HEK293 (cell line): ENCODE measurements around the gene INSYN2B.

Experiments
- BCL11A ChIP-seq: fragments of 450-650 bp; formaldehyde crosslinking; IDR thresholded peaks from 2 replicates; pipeline ENCODE4 v1.5.1; 2016; ENCODE audit warnings: low read depth, missing biosample characterization, missing genetic modification characterization
- BCL11B ChIP-seq: fragments of 450-650 bp; formaldehyde crosslinking; IDR thresholded peaks from 2 replicates; pipeline ENCODE4 v1.5.1; 2016; ENCODE audit warnings: low read depth, missing biosample characterization, missing genetic modification characterization
- HOXA7 ChIP-seq: sonication (generic); formaldehyde crosslinking; IDR thresholded peaks from 2 replicates; pipeline ENCODE4 v1.8.1; 2022; ENCODE audit warnings: missing genetic modification reagents, borderline replicate concordance
- HOXD13 ChIP-seq: sonication (generic); formaldehyde crosslinking; IDR thresholded peaks from 2 replicates; pipeline ENCODE4 v1.8.0; 2022; ENCODE audit warnings: missing genetic modification reagents, borderline replicate concordance
- SP2 ChIP-seq: fragments of 450-650 bp; formaldehyde crosslinking; IDR thresholded peaks from 2 replicates; pipeline ENCODE4 v1.5.1; 2016; ENCODE audit warnings: missing biosample characterization, missing genetic modification characterization
- ZBTB17 ChIP-seq: fragments of 450-650 bp; formaldehyde crosslinking; IDR thresholded peaks from 2 replicates; pipeline ENCODE4 v1.5.1; 2016; ENCODE audit warnings: missing biosample characterization, missing genetic modification characterization
- ZBTB7A ChIP-seq: fragments of 450-650 bp; formaldehyde crosslinking; IDR thresholded peaks from 2 replicates; pipeline ENCODE4 v1.5.1; 2016; ENCODE audit warnings: low read depth, missing biosample characterization, missing genetic modification characterization
- ZNF114 ChIP-seq: fragments of 450-650 bp; formaldehyde crosslinking; IDR thresholded peaks from 2 replicates; pipeline ENCODE4 v1.5.0; 2017; ENCODE audit warnings: missing biosample characterization, missing genetic modification characterization
- ZNF148 ChIP-seq: fragments of 450-650 bp; formaldehyde crosslinking; IDR thresholded peaks from 2 replicates; pipeline ENCODE4 v1.5.0; 2017; ENCODE audit warnings: missing biosample characterization, missing genetic modification characterization, borderline replicate concordance
- ZNF18 ChIP-seq: fragments of 450-650 bp; formaldehyde crosslinking; IDR thresholded peaks from 2 replicates; pipeline ENCODE4 v1.5.1; 2016; ENCODE audit warnings: missing biosample characterization, missing genetic modification characterization
- ZNF768 ChIP-seq: fragments of 450-650 bp; formaldehyde crosslinking; IDR thresholded peaks from 2 replicates; pipeline ENCODE4 v1.5.1; 2018; ENCODE audit warnings: missing biosample characterization, mild to moderate bottlenecking, missing genetic modification characterization
- TF ChIP-seq, protein P1 (sequence below): fragments of 450-650 bp; formaldehyde crosslinking; IDR thresholded peaks from 2 replicates; pipeline ENCODE4 v1.5.1; 2016; ENCODE audit warnings: missing biosample characterization, missing genetic modification characterization
- TF ChIP-seq, protein P2 (sequence below): sonication (generic); formaldehyde crosslinking; IDR thresholded peaks from 2 replicates; pipeline ENCODE4 v1.8.1; 2022; ENCODE audit warnings: mild to moderate bottlenecking, moderate library complexity, missing genetic modification reagents
- TF ChIP-seq, protein P3 (sequence below): fragments of 450-650 bp; formaldehyde crosslinking; IDR thresholded peaks from 2 replicates; pipeline ENCODE4 v1.5.1; 2016; ENCODE audit warnings: missing biosample characterization, missing genetic modification characterization, low read depth

- TF ChIP-seq BCL11B (tag by site-specific recombination), result no peak
- TF ChIP-seq ZNF18, result no peak
- TF ChIP-seq, protein P1, sequence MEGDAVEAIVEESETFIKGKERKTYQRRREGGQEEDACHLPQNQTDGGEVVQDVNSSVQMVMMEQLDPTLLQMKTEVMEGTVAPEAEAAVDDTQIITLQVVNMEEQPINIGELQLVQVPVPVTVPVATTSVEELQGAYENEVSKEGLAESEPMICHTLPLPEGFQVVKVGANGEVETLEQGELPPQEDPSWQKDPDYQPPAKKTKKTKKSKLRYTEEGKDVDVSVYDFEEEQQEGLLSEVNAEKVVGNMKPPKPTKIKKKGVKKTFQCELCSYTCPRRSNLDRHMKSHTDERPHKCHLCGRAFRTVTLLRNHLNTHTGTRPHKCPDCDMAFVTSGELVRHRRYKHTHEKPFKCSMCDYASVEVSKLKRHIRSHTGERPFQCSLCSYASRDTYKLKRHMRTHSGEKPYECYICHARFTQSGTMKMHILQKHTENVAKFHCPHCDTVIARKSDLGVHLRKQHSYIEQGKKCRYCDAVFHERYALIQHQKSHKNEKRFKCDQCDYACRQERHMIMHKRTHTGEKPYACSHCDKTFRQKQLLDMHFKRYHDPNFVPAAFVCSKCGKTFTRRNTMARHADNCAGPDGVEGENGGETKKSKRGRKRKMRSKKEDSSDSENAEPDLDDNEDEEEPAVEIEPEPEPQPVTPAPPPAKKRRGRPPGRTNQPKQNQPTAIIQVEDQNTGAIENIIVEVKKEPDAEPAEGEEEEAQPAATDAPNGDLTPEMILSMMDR, result no peak
- TF ChIP-seq ZBTB7A (tag by site-specific recombination), result no peak
- no peak for TF ChIP-seq ZNF114
- TF ChIP-seq ZBTB17, result no peak
- TF ChIP-seq ZNF148 (tag by site-specific recombination), result no peak
- TF ChIP-seq ZNF768 (tag by site-specific recombination), result no peak
- no peak for TF ChIP-seq HOXA7 (CRISPR knock-in tag)
- TF ChIP-seq SP2 (tag by site-specific recombination), result no peak
- TF ChIP-seq HOXD13 (CRISPR knock-in tag), result no peak
- TF ChIP-seq, protein P2, sequence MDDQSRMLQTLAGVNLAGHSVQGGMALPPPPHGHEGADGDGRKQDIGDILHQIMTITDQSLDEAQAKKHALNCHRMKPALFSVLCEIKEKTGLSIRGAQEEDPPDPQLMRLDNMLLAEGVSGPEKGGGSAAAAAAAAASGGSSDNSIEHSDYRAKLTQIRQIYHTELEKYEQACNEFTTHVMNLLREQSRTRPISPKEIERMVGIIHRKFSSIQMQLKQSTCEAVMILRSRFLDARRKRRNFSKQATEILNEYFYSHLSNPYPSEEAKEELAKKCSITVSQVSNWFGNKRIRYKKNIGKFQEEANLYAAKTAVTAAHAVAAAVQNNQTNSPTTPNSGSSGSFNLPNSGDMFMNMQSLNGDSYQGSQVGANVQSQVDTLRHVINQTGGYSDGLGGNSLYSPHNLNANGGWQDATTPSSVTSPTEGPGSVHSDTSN (CRISPR knock-in tag), result no peak
- no peak for TF ChIP-seq BCL11A (tag by site-specific recombination)
- TF ChIP-seq, protein P3, sequence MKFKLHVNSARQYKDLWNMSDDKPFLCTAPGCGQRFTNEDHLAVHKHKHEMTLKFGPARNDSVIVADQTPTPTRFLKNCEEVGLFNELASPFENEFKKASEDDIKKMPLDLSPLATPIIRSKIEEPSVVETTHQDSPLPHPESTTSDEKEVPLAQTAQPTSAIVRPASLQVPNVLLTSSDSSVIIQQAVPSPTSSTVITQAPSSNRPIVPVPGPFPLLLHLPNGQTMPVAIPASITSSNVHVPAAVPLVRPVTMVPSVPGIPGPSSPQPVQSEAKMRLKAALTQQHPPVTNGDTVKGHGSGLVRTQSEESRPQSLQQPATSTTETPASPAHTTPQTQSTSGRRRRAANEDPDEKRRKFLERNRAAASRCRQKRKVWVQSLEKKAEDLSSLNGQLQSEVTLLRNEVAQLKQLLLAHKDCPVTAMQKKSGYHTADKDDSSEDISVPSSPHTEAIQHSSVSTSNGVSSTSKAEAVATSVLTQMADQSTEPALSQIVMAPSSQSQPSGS (tag by site-specific recombination), result no peak
Measured at GRCh38 chr5:169921384-169921783, 58.9 kb downstream of the INSYN2B start.
